Skeletal muscle satellite cell (primary cell): ENCODE measurements around the gene FAM174C.

Experiments used
- H3K27me3 ChIP-seq: 2 replicates; pipeline ENCODE4 v1.7.0; 2013; ENCODE audit warnings: low read length; ENCODE audit not compliant: control insufficient read depth, insufficient read depth
- H3K36me3 ChIP-seq: 2 replicates; pipeline ENCODE4 v1.7.0; 2013; ENCODE audit warnings: mild to moderate bottlenecking, control low read depth, low read length; ENCODE audit not compliant: insufficient read depth
- H3K4me1 ChIP-seq: 2 replicates; pipeline ENCODE4 v1.7.0; 2013; ENCODE audit warnings: low read length; ENCODE audit not compliant: control insufficient read depth, insufficient read depth
- H3K4me2 ChIP-seq: 2 replicates; pipeline ENCODE4 v1.7.0; 2013; ENCODE audit warnings: mild to moderate bottlenecking, low read length
- H3K4me3 ChIP-seq: 2 replicates; pipeline ENCODE4 v1.7.0; 2013; ENCODE audit warnings: low read length
- H3K9ac ChIP-seq: 2 replicates; pipeline ENCODE4 v1.7.0; 2013; ENCODE audit warnings: mild to moderate bottlenecking, low read depth, low read length, moderate library complexity
- H3K9me3 ChIP-seq: replicated peaks from 2 replicates; pipeline ENCODE4 v1.7.0; 2013; ENCODE audit warnings: mild to moderate bottlenecking, control low read depth, low read length

FAM174C gene

GRCh38 chr19:1324249-1324805, 49.0 kb downstream of the FAM174C start:
- peaks cover 12% of the 10 kb centered on the region for H3K4me1 ChIP-seq
- no peaks in the 10 kb centered on the region for H3K9me3 ChIP-seq
- peak overlapping the region; percentile 71 for H3K9ac ChIP-seq
- H3K36me3 ChIP-seq: no peaks in the 10 kb centered on the region
- peaks cover 5% of the 10 kb centered on the region for H3K27me3 ChIP-seq
- H3K4me3 ChIP-seq: no peak overlapping the region
- H3K4me2 ChIP-seq: peak overlapping the region; percentile 90

DNA sequence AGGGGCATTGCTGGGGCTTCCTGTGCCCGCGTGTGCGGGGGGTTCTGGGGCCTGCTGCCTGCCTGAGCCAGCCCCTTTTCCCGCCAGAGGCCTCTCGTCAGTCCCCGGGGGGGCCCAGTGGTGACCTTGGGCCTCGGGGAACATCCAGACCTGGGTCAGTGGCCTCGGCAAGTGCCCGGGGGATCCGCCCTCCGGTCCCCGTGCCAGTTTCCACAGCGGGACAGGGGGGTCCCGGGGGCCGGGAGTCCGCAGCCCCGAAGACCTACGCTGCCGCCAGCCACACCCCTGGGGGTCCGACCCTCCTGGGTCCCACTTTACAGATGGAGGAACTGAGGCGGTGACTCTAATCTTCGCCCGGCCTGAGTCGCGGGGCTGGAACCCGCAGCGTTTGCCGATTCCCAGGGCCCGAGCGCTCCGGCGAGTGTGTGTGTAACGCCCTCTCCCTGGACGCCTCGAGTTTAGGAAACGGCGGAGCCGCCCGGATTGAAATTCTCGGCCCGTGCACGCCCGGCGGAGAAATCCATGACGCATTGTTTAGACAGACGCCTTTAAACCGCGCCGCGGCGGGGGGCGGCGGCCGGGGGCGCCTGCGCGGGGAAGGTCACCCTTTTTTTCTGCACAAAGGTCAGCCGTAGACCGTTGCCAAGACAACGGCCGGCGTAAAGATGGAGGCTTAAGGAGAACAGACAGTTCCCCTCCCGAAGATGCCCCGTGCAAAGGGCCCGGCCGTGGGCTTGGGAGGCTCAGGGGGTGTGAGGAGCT, 49.7 kb downstream of the FAM174C start:
- H3K9ac ChIP-seq: peak overlapping the region; percentile 71

GRCh38 chr19:1325568-1326294, 50.4 kb downstream of the FAM174C start:
- H3K9ac ChIP-seq: peak overlapping the region; percentile 71
- peak overlapping the region; percentile 46 for H3K4me3 ChIP-seq
- H3K4me2 ChIP-seq: peak overlapping the region; percentile 90
- H3K4me1 ChIP-seq: peaks cover 12% of the 10 kb centered on the region
- no peaks in the 10 kb centered on the region for H3K9me3 ChIP-seq
- H3K36me3 ChIP-seq: no peaks in the 10 kb centered on the region
- H3K27me3 ChIP-seq: peaks cover 5% of the 10 kb centered on the region

More for the DNA sequence above, 49.7 kb downstream of the FAM174C start:
- Histone ChIP-seq H3K27me3 (peaks cover 5% of the 10 kb centered on the region), H3K4me2 (peak overlapping the region; percentile 90), H3K4me3 (peak overlapping the region; percentile 46), H3K4me1 (peaks cover 12% of the 10 kb centered on the region), H3K9me3 (no peaks in the 10 kb centered on the region), H3K36me3 (no peaks in the 10 kb centered on the region)

DNA sequence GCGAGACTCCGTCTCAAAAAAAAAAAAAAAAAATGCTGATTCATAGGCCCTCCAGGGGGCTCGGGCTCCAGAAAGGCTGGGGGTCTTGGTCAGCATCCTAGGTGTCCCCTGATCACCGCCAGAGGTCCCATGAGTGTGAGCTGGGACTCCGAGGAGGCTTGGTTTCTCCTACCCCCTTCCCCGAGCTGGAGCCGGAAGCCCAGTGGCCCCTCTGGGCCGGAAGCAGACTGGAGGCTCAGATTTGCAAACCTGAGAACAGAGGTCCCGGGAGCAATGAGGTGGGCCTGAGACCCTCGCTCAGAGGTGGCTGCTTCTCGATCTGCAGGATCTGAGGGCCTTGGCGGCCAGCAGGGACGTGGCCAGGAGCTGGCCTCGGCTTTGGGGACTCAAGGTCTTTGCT, 51.8 kb downstream of the FAM174C start:
- Histone ChIP-seq H3K4me2 (no peak overlapping the region), H3K27me3 (peaks cover 11% of the 10 kb centered on the region), H3K36me3 (no peaks in the 10 kb centered on the region), H3K9ac (no peak overlapping the region), H3K9me3 (no peaks in the 10 kb centered on the region), H3K4me1 (peaks cover 12% of the 10 kb centered on the region), H3K4me3 (no peak overlapping the region)
